Lung (tissue), 12 donors: Measurements from ENCODE around the gene RRP8. TPM values are rescaled to one million over a fixed set of nuclear protein-coding genes. Genes with fewer than 3 reads are reported as not detected.
A peak's percentile ranks its signal among the peaks of the same experiment; 100 is the strongest.

Source experiments
- ATAC-seq: fragments of 200-7000 bp; cut with Tn5 transposase; one replicate; pipeline ENCODE4 v1.9.1; 2020; ENCODE audit warnings: moderate number of reproducible peaks; ENCODE audit not compliant: insufficient read depth, low FRiP score
- DNase-seq, 3 donors: peaks; one replicate each; pipeline ENCODE4 v3.0.0-alpha.2; 2013 to 2017
- H3K27ac ChIP-seq, 2 donors: one replicate each; pipeline ENCODE4 v1.5.1; 2013; ENCODE audit warnings: mild to moderate bottlenecking in 2 of 2, moderate library complexity in 2 of 2, control low read depth in 1 of 2, inconsistent platforms in 1 of 2, low read depth in 1 of 2, low read length in 1 of 2
- H3K27me3 ChIP-seq, 3 donors: one replicate each; pipeline ENCODE4 v1.5.1; 2013; ENCODE audit warnings: low read length in 2 of 3; ENCODE audit not compliant: control insufficient read depth in 3 of 3, insufficient read depth in 3 of 3
- H3K36me3 ChIP-seq, 4 donors: one replicate each; pipeline ENCODE4 v1.5.1; 2013; ENCODE audit warnings: low read length in 4 of 4, mild to moderate bottlenecking in 1 of 4, moderate library complexity in 1 of 4; ENCODE audit not compliant: control insufficient read depth in 4 of 4, insufficient read depth in 4 of 4
- H3K4me1 ChIP-seq, 5 donors: one replicate each; pipeline ENCODE4 v1.5.1; 2013; ENCODE audit warnings: low read length in 5 of 5, mild to moderate bottlenecking in 2 of 5, moderate library complexity in 1 of 5; ENCODE audit not compliant: control insufficient read depth in 5 of 5, insufficient read depth in 5 of 5
- H3K4me3 ChIP-seq: one replicate; pipeline ENCODE4 v1.5.1; 2013; ENCODE audit warnings: mild to moderate bottlenecking, control low read depth, moderate library complexity
- H3K9ac ChIP-seq, 2 donors: one replicate each; pipeline ENCODE4 v1.5.1; 2013; ENCODE audit warnings: low read length in 2 of 2, control low read depth in 1 of 2; ENCODE audit not compliant: insufficient read depth in 1 of 2
- H3K9me3 ChIP-seq, 4 donors: one replicate each; pipeline ENCODE4 v1.5.1; 2013; ENCODE audit warnings: low read length in 3 of 4, mild to moderate bottlenecking in 1 of 4, moderate library complexity in 1 of 4; ENCODE audit not compliant: control insufficient read depth in 4 of 4, insufficient read depth in 3 of 4
- WGBS, 2 donors: extraction: QIAGEN DNeasy Blood & Tissue Kit; methylation state at CpG; one replicate each; pipeline ENCODE4 v1.1.7; 2013; 5-methylcytosine and 5-hydroxymethylcytosine counted together
- polyA plus RNA-seq, 2 donors: library from polyadenylated mRNA; stranded (reverse); fragments of 200-250 nt; gene quantifications; one replicate each; pipeline ENCODE4 v1.2.1, GENCODE V29; 2013
- total RNA-seq, 2 donors: library from RNA; depleted of rRNA in 1 of 2; stranded (reverse); fragments of >200 nt in 1 of 2; gene quantifications; one replicate each; pipeline ENCODE4 v1.2.1, GENCODE V29; 2014 to 2021
- TF ChIP-seq, protein P1 (sequence below): IDR thresholded peaks from 2 replicates; pipeline ENCODE4 v1.5.1; 2012; ENCODE audit warnings: mild to moderate bottlenecking; ENCODE audit errors: control extremely low read depth, extremely low read depth
- donor health status: control.
- donor health status: control.
- donor health status: Bipolar disorder and iron deficiency.
- donor health status: healthy.
- donor health status: DM: yes; HTN: yes; CAD: no.

RRP8 gene
- total and polyA plus RNA-seq, 4 donors, result 15.0 to 19.1 (median 16.8) TPM

DNA sequence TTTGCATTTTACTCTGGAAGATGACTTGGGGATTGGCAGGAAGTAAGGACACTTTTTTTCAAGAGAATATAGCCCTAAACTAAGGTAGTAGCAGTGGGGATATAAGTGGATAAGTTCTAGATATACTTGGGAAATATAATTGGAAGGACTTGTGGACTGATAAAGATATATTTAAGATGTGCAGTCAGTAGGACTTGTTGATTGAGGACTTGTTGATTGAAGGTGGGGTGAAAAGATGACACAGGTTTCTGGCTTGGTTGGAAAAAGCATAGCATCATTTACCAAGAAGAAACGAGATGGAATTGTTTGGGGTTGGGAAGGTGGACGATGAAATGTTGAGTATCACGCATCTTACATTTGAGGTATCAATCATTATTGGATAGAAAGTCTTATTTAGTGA lies 10.1 kb upstream of the RRP8 start:
- peak overlapping the region in 1 of 2 donors; percentile 95 for H3K9ac ChIP-seq
- H3K27me3 ChIP-seq, result no peaks in the 10 kb centered on the region
- peaks cover 14 to 51% (median 26%) of the 10 kb centered on the region in 4 donors for H3K36me3 ChIP-seq
- H3K9me3 ChIP-seq, result no peaks in the 10 kb centered on the region
- no peak overlapping the region for H3K27ac ChIP-seq
- WGBS, 2 donors, result 95 to 97% methylated on average over 3 of the region's 3 CpGs
- H3K4me1 ChIP-seq, result peaks cover 5 to 28% (median 14%) of the 10 kb centered on the region in 5 donors
- no peak overlapping the region for H3K4me3 ChIP-seq
- no peak for ATAC-seq
- no peak for DNase-seq
- TF ChIP-seq, protein P1, sequence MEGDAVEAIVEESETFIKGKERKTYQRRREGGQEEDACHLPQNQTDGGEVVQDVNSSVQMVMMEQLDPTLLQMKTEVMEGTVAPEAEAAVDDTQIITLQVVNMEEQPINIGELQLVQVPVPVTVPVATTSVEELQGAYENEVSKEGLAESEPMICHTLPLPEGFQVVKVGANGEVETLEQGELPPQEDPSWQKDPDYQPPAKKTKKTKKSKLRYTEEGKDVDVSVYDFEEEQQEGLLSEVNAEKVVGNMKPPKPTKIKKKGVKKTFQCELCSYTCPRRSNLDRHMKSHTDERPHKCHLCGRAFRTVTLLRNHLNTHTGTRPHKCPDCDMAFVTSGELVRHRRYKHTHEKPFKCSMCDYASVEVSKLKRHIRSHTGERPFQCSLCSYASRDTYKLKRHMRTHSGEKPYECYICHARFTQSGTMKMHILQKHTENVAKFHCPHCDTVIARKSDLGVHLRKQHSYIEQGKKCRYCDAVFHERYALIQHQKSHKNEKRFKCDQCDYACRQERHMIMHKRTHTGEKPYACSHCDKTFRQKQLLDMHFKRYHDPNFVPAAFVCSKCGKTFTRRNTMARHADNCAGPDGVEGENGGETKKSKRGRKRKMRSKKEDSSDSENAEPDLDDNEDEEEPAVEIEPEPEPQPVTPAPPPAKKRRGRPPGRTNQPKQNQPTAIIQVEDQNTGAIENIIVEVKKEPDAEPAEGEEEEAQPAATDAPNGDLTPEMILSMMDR, result no peak

DNA sequence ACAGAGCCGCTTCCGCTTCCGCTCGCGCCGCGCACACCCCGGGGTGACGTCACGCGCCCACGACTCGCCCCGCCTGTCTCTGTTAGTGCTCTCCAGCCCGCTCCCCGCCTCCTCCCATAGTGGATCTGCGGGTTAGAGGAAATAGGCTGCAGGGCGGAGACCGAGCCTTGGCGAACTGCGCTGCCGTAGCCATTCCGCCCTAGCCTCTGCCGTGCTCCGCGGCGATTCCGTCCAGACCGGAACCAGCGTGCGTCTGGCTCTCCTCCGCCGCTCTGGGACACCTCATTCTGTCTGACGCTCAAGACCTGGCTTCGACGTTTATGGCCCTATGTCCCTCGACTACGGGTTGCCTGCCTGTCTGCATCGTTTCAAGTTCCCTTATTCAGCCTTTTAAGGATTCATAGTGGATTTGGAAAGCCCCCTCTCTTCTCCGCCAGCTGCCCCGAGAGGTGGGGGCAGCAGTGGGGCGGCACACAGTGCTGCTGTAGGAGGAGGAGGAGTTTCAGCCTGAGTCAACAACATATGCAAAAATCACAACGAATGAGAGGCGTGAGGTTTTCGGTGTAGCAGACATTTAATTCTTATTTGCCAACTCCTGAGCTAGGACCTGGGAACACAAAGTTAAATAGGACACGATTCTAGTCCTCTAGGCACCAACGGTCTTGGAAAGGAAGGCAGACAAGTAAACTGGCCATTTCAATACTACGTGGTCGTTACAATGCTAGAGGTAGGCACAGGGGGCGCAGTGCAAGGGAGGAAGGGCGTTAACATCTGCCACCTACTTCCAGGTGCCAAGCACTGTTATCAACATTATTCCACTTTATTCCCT lies 9.0 kb upstream of the RRP8 start, which contains the start of gene TAF10:
Gene TAF10 (minus strand): TSS at position 4 of the 829 bp plus-strand sequence. CDS start 27 bp downstream, outside the sequence.
- Histone ChIP-seq H3K9me3 (no peaks in the 10 kb centered on the region), H3K27me3 (no peaks in the 10 kb centered on the region), H3K4me3 (peak within 1 kb of the TSS; percentile 85), H3K36me3 (peaks cover 14 to 58% (median 33%) of the 10 kb centered on the region in 4 donors), H3K4me1 (peaks cover 0 to 27% (median 14%) of the 10 kb centered on the region in 5 donors), H3K9ac (peak within 1 kb of the TSS; percentile 63 to 95), H3K27ac (peak within 1 kb of the TSS; percentile 80 to 96)
- TF ChIP-seq, protein P1, result peak; percentile 40
- DNase-seq, result peak; percentile 98
- 0 to 1% methylated on average over 42 to 51 of the region's 51 CpGs for WGBS, 2 donors
- ATAC-seq, result peak; percentile 95

DNA sequence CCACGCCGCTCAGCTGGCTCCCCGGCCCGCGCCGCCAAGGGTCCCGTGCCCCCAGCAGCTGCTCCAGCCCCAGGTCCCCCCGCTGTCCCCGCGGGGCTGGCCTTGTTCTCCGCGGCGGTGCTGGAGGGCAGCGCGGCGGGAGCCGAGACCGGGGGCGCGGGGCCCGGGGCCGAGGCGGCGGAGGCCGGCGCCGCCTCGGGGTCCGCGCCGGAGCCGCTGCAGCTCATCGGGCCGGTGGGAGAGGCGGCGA lies 8.5 kb upstream of the RRP8 start:
- 1% methylated on average over 16 to 36 of the region's 36 CpGs for WGBS, 2 donors
- Histone ChIP-seq H3K9ac (no peak overlapping the region), H3K27me3 (no peaks in the 10 kb centered on the region), H3K9me3 (no peaks in the 10 kb centered on the region), H3K27ac (peak overlapping the region; percentile 80 to 96), H3K36me3 (peaks cover 14 to 55% (median 33%) of the 10 kb centered on the region in 4 donors), H3K4me1 (peaks cover 0 to 31% (median 14%) of the 10 kb centered on the region in 5 donors), H3K4me3 (peak overlapping the region; percentile 85)
- ATAC-seq, result no peak
- DNase-seq, result no peak
- TF ChIP-seq, protein P1, result no peak
